HG03066 (cell line): ENCODE results near the gene HM13.
"Not testable (repeated sequence)": the region's sequence is repeated elsewhere in the genome, so short reads cannot be mapped to it uniquely, and the experiment has no call there.

Source experiments
- ATAC-seq: cut with Tn5 transposase; IDR thresholded peaks from one replicate; pipeline ENCODE4 v1.9.1; 2021; ENCODE audit warnings: low read depth; ENCODE audit not compliant: unreplicated experiment

HM13 gene

DNA sequence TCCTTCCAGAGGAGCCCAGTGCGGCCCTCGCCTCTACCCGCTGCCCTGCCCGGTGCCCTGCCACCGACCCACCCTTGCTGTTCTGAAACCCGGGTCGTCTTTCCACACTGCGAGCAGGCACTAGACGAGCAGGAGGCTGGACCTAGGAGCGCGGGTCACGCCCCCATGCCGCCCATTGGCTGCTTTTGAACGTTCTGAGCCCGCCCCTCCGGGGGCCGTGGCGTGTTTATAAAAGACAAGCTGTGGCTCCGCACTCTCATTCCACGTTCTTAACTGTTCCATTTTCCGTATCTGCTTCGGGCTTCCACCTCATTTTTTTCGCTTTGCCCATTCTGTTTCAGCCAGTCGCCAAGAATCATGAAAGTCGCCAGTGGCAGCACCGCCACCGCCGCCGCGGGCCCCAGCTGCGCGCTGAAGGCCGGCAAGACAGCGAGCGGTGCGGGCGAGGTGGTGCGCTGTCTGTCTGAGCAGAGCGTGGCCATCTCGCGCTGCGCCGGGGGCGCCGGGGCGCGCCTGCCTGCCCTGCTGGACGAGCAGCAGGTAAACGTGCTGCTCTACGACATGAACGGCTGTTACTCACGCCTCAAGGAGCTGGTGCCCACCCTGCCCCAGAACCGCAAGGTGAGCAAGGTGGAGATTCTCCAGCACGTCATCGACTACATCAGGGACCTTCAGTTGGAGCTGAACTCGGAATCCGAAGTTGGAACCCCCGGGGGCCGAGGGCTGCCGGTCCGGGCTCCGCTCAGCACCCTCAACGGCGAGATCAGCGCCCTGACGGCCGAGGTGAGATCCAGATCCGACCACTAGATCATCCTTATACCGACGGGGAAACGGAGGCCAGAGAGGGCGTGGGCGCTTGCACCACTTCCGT, 91.0 kb downstream of the HM13 start, which contains the start of gene ID1:
Gene ID1 (plus strand): TSS at position 259 of the 871 bp plus-strand sequence. CDS start 99 bp downstream, at position 358.
- peak; percentile 90 for ATAC-seq

DNA sequence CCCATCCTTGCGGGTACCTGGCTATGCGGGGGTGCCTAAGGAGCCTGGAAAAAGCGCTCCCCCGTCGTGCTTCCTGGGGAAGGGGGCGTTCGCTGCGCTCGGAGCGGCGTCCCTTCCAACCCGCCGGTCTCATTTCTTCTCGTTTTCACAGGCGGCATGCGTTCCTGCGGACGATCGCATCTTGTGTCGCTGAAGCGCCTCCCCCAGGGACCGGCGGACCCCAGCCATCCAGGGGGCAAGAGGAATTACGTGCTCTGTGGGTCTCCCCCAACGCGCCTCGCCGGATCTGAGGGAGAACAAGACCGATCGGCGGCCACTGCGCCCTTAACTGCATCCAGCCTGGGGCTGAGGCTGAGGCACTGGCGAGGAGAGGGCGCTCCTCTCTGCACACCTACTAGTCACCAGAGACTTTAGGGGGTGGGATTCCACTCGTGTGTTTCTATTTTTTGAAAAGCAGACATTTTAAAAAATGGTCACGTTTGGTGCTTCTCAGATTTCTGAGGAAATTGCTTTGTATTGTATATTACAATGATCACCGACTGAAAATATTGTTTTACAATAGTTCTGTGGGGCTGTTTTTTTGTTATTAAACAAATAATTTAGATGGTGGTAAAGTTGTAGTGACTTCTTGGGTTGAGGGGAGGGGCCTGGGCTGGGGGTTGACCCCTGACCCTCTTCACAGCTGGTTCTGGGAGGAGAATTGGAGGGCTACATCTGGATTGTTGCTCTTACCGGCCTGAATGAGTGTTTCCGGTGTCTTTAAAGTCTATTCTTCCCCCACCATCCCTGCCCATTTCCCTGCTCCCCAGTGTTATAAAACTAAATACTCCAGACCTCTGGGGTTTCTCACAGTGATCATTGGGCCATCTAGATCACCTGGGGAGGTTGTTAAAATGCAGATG, 91.9 kb downstream of the HM13 start:
- no peak for ATAC-seq

DNA sequence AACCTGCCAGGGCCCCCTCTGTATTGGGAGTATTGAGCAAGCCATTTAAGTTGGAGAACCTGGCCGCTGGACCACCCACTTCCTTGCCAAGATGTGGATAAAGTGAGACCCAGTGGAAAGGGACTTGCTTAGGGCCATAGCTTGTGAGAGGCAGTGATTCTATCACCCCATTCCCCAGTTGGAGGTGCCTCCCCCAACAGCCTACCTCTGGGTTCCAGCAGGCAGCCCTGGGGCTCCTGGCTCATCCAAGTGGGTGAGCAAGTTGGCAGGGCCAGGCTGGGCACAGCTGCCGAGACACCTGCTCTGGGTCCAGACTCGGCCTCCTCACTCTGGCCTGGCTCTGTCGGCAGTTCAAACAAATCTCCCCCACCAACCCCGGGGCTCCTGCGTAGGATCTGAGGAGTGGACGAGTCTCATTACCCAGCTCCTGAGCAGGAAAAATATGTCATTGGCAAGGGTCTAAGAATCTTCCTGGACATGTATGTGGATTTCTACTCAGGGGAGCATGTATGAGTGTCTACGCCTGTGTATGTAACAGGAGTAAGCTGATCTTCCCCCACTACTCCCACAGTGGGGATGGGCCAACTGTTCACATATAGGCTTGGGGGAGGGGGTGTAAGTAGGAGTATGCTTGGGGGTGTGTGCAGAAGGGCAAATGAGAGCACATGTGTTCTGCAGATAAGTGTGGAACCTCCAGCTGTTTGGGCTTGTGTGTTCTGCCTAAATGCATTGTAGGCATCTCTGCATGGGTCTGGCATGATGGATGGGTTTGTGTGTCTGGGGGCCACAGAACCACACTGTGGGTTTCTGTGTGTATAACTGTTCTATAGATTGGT, 92.8 kb downstream of the HM13 start:
- no peak for ATAC-seq

DNA sequence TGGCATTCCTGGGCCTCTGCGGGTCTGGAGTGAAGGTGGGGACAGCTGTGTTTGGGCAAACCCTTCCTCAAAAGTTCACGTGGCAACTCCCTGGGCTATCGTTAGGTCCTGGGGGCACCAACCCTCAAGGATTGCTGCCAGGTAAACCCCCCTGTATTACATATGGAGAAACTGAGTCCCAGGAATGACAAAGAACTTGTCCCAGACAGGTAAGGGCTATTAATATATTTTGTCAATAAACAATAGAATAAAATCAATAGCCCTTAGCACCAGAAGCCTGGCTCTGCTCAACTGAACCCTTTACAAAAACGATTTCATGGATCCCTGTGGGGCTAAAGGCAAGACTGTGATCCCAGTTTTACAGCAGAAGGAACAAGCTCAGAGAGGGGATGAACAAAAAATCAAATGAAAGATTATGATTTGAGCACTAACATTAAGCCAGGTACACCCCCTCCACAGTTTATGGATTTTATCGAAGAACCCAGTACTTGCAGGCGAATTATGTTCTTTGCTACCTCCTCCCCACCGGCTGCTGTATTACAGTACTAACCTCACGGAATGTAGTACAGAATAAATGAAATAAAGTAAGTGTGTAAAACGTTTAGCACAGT, 93.5 kb downstream of the HM13 start:
- no peak for ATAC-seq

DNA sequence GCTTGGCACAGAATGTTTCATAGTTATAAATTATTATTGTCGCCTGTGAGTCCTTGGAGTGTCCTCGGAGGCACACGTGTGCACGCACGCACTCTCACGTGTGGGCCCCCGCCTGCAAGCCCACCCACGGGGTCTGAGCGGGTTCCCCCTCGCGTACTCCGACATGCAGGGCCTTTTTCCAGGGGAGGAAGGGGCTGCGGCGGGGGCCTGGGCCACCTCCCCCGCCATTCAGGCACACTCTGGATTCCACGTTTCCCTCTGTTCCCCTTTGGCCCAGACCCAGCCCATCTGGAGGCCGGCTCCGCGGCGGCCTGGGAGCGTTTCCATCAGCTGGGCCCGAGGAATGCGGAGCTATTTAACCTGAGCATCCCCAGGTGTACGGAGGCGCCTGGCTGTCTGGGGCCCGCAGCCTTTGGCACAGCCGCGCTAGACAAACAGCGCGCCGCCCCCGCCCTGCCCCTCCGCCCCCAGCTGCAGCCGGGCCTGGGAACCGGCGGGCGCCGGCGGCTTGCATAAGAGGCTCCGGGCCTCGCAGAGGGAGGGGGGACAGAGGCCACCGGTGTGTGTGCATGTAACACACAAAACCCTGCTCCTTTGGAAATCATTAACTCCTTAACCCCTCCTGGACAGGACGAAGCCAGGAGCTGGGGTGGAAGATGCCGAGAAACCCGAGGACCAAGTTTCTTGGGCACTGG, 94.2 kb downstream of the HM13 start:
- no peak for ATAC-seq

DNA sequence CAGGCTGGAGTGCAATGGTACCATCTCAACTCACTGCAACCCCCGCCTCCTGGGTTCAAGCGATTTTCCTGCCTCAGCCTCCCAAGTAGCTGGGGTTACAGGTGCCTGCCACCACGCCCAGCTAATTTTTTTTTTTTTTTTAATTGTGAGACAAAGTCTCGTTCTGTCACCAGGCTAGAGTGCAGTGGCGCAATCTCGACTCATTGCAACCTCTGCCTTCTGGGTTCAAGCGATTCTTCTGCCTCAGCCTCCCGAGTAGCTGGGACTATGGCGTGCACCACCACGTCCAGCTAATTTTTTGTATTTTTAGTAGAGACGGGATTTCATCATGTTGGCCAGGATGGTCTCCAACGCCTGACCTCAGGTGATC, 98.0 kb downstream of the HM13 start:
- not testable (repeated sequence) for ATAC-seq

DNA sequence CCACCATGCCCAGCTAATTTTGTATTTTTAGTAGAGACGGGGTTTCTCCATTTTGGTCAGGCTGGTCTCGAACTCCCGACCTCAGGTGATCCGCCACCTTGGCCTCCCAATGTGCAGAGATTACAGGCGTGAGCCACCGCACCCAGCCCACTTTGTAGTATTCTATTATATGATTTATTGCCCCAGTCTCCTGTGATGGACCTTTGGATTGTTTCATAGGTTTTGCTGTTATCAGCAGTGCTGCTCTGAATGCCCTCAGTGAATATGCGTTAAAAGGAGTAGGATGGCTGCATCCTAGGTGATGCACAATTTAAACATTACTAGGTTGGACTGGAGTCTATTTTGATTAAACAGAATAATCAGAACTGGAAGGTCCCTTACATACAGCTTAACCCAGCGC, 101.2 kb downstream of the HM13 start:
- no peak for ATAC-seq

DNA sequence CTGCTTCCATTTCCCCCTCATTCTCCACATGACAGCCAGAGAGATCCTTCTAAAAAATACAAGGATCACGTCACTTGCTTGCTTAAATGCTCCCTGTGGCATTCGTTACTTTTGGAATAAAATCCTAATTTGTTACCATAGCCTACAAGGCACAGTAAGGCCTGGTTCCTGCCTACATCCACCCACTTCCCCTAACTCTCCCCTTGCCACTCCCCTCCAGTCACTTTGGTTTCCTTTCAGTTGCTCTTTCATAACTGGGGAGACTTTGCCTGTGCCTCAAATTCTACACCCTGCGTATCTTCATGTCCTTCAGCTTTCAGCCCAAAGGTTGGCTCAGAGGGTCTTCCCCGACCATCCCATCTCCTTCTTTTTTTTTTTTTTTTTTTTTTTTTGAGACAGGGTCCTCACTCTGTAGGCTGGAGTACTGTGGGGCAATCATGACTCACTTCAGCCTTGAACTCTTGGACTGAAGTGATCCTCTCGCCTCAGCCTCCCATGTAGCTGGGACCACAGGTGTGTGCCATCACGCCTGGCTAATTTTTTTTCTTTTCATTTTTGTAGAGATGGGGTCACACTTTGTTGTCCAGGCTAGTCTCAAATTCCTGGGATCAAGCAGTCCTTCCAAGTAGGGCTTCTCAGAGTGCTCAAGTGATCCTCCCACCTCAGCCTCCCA, 103.3 kb downstream of the HM13 start:
- ATAC-seq = no peak
